B cell (primary cell): ENCODE results near the gene DDB1. TPM values are rescaled to one million over a fixed set of nuclear protein-coding genes. Genes with fewer than 3 reads are reported as not detected.

Experiments used
- ATAC-seq: fragments of 200-7000 bp; cut with Tn5 transposase; one replicate; pipeline ENCODE4 v1.10.0; 2021; ENCODE audit warnings: low read depth, mild to moderate bottlenecking, moderate number of reproducible peaks, moderate library complexity
- CTCF ChIA-PET: fragments of 350-600 bp; sonication (Branson Sonifier 250); formaldehyde crosslinking; loops from one replicate; lab custom pipeline; 2021; ENCODE audit warnings: antibody characterized with exemption, inconsistent platforms; lab: Charles Lee
- POLR2A ChIA-PET: fragments of 350-600 bp; sonication (Branson Sonifier 250); formaldehyde crosslinking; loops from one replicate; lab custom pipeline; 2021; ENCODE audit warnings: antibody characterized with exemption; lab: Charles Lee
- DNase-seq: peaks from one replicate; pipeline ENCODE4 v3.0.0; 2013
- H2AFZ ChIP-seq: 2 replicates; pipeline ENCODE4 v1.6.1; 2012; ENCODE audit warnings: mild to moderate bottlenecking, low read depth, low read length; ENCODE audit not compliant: insufficient read depth, poor library complexity, severe bottlenecking
- H3K27ac ChIP-seq, 2 donors: 1 replicate in 1 of 2; 2 replicates in 1 of 2; pipeline ENCODE4 v1.5.1; 2012 to 2013; ENCODE audit warnings: low read length in 2 of 2, mild to moderate bottlenecking in 2 of 2, moderate library complexity in 1 of 2
- H3K27me3 ChIP-seq, 4 experiments: fragments of 200-600 bp in 1 of 4; sonication (generic) in 1 of 4; replicated peaks in 1 of 4; 1 replicate in 2 of 4; 2 replicates in 2 of 4; pipeline versions ENCODE4 v1.6.1 to v1.7.0; 2013 to 2016; ENCODE audit warnings: low read length in 3 of 4, mild to moderate bottlenecking in 2 of 4, mixed read lengths in 1 of 4, moderate library complexity in 1 of 4; ENCODE audit not compliant: insufficient read depth in 4 of 4, control insufficient read depth in 3 of 4; ENCODE audit errors: control extremely low read depth in 1 of 4
- H3K36me3 ChIP-seq, 2 experiments: replicated peaks in 1 of 2; 1 replicate in 1 of 2; 2 replicates in 1 of 2; pipeline versions ENCODE4 v1.6.1 to v1.7.1; 2013; ENCODE audit warnings: low read length in 1 of 2; ENCODE audit not compliant: insufficient read depth in 2 of 2, control insufficient read depth in 1 of 2; ENCODE audit errors: control extremely low read depth in 1 of 2, extremely low read depth in 1 of 2
- H3K4me1 ChIP-seq, 2 donors: fragments of 200-600 bp in 1 of 2; sonication (generic) in 1 of 2; 1 replicate in 1 of 2; 2 replicates in 1 of 2; pipeline versions ENCODE4 v1.5.1 to v1.6.1; 2013 to 2017; ENCODE audit warnings: low read length in 2 of 2; ENCODE audit not compliant: control insufficient read depth in 2 of 2, insufficient read depth in 2 of 2
- H3K4me2 ChIP-seq: replicated peaks from 2 replicates; pipeline ENCODE3; 2012; ENCODE audit warnings: mild to moderate bottlenecking, low read depth, low read length; ENCODE audit not compliant: poor library complexity, severe bottlenecking
- H3K4me3 ChIP-seq, 5 experiments: fragments of 200-600 bp in 1 of 5; sonication (generic) in 1 of 5; 1 replicate in 3 of 5; 2 replicates in 2 of 5; pipeline versions ENCODE4 v1.5.1 to v1.7.0; 2011 to 2016; ENCODE audit warnings: low read length in 4 of 5, mild to moderate bottlenecking in 4 of 5, low read depth in 2 of 5, control low read depth in 1 of 5, moderate library complexity in 1 of 5; ENCODE audit not compliant: insufficient read depth in 1 of 5; ENCODE audit errors: control extremely low read depth in 1 of 5, extremely low read depth in 1 of 5
- H3K79me2 ChIP-seq: fragments of 200-600 bp; sonication (generic); one replicate; pipeline ENCODE4 v1.6.0; 2016; ENCODE audit warnings: low read length; ENCODE audit not compliant: control insufficient read depth, insufficient read depth
- H3K9ac ChIP-seq: fragments of 200-600 bp; sonication (generic); 2 replicates; pipeline ENCODE4 v1.6.1; 2017; ENCODE audit warnings: mild to moderate bottlenecking, low read length, moderate library complexity
- H3K9me3 ChIP-seq, 3 donors: one replicate each; pipeline versions ENCODE4 v1.6.1 to v1.7.1; 2013; ENCODE audit warnings: low read length in 2 of 3; ENCODE audit not compliant: control insufficient read depth in 2 of 3, insufficient read depth in 1 of 3; ENCODE audit errors: control extremely low read depth in 1 of 3
- H4K20me1 ChIP-seq: 2 replicates; pipeline ENCODE4 v1.6.0; 2012; ENCODE audit warnings: mild to moderate bottlenecking, low read length; ENCODE audit not compliant: insufficient read depth, control insufficient read depth, poor library complexity, severe bottlenecking
- H3K27ac Mint-ChIP-seq: one replicate; pipeline ENCODE4 v1.8.0; 2021; ENCODE audit warnings: mixed read lengths
- H3K27me3 Mint-ChIP-seq: one replicate; pipeline ENCODE4 v1.8.0; 2021; ENCODE audit warnings: mixed read lengths
- H3K4me1 Mint-ChIP-seq: one replicate; pipeline ENCODE4 v1.8.0; 2021; ENCODE audit warnings: mixed read lengths
- H3K4me3 Mint-ChIP-seq: one replicate; pipeline ENCODE4 v1.8.0; 2021; ENCODE audit warnings: mixed read lengths
- H3K9me3 Mint-ChIP-seq: one replicate; pipeline ENCODE4 v1.8.0; 2022; ENCODE audit warnings: mixed read lengths; ENCODE audit not compliant: insufficient read depth
- EZH2 ChIP-seq: IDR thresholded peaks from 2 replicates; pipeline ENCODE4 v1.6.1; 2012; ENCODE audit warnings: borderline replicate concordance, low read depth, mild to moderate bottlenecking, moderate library complexity, low read length; ENCODE audit not compliant: insufficient read depth, poor library complexity, severe bottlenecking
- WGBS: methylation state at CpG from one replicate; pipeline ENCODE4 v1.1.5; 2013; ENCODE audit warnings: missing lambda C conversion rate; ENCODE audit not compliant: insufficient coverage; 5-methylcytosine and 5-hydroxymethylcytosine counted together
- intact Hi-C: fragments of 100-400 bp; cut with micrococcal nuclease; formaldehyde crosslinking; loops from one replicate; pipeline ENCODE4 v1.10.0; 2022
- polyA plus RNA-seq: library from polyadenylated mRNA; depleted of rRNA; stranded (reverse); fragments of >200 nt; gene quantifications from 2 replicates; pipeline ENCODE4 v1.2.3, GENCODE V29; 2012
- total RNA-seq, 2 donors: library from RNA; stranded (reverse); fragments of 120-200 nt in 1 of 2; gene quantifications; 1 replicate in 1 of 2; 2 replicates in 1 of 2; pipeline versions ENCODE4 v1.2.3 to v1.2.4, GENCODE V29; 2013 to 2022
- TF ChIP-seq, protein P1 (sequence below): fragments of 200-600 bp; IDR thresholded peaks from one replicate; pipeline ENCODE4 v1.8.0; 2022; ENCODE audit warnings: antibody characterized with exemption, mild to moderate bottlenecking

The DDB1 gene
- total and polyA plus RNA-seq, 2 donors (not counting 1 experiment from before 2014, with no cell fraction given): 52.4 to 155 TPM

DNA sequence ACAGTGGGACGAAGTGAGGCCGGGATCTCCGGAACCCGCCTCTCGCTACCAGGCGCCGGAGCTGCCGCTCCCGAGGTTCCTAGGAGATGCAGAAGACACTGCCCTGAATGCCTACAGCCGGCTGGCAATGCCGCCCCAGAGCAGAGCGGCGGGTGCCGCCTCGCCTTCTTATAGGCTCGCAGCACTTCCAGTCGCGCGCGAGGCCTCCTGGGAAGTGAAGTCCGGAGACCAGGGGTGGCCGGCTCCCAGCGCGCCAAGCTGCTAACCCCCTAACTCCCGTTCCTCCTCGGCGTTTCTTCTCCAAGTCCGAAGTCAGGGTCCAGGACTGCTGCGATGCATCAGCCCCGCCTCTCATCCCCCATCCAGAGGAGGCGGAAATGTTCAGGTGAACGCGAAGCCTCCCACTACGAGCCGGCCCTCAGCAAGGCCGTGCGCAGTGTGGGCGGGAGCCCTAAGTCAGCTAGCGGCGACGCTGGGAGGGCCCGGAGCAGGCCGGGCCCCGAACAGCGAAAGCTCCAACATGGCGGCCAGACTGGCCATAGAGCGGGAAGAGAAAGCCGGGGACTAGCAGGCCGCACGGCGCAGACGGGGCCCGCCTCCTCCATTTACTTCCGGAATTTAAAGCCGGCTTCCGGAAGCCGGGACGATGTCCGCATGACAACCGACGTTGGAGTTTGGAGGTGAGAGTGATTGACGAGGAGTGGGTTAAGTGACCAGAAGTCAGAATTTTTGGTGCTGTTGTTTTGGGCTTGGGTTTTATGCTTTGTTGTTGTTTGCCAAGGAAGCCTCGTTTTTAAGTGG is 29.0 kb upstream of the DDB1 start, which contains the start of the genes CYB561A3 and TMEM138:
Gene CYB561A3 (minus strand): TSS at position 142 of the 801 bp plus-strand sequence. CDS start 5,169 bp downstream, outside the sequence.
Gene TMEM138 (plus strand): TSS at position 634 of the 801 bp plus-strand sequence. CDS start 2,017 bp downstream, outside the sequence.
- peaks cover 53% of the 10 kb centered on the region for H3K4me1 Mint-ChIP-seq
- peaks cover 64% of the 10 kb centered on the region for H3K79me2 ChIP-seq

More for the DNA sequence above, 29.0 kb upstream of the DDB1 start, which contains the start of the genes CYB561A3 and TMEM138:
- Histone ChIP-seq H3K4me1 (peaks cover 43 to 49% of the 10 kb centered on the region in 2 donors), H3K4me3 (peak within 1 kb of the TSS; percentile 86 to 99 (median 97)), H4K20me1 (peaks cover 13% of the 10 kb centered on the region), H3K4me2 (peak within 1 kb of the TSS; percentile 86), H3K9ac (peak within 1 kb of the TSS; percentile 95), H3K9me3 (no peaks in the 10 kb centered on the region), H3K27me3 (no peaks in the 10 kb centered on the region), H3K36me3 (peaks cover 0 to 25% of the 10 kb centered on the region in 2 experiments), H3K27ac (peak within 1 kb of the TSS; percentile 93), H2AFZ (peak within 1 kb of the TSS; percentile 97)
- Mint-ChIP-seq H3K4me3 (peak within 1 kb of the TSS; percentile 99), H3K9me3 (no peaks in the 10 kb centered on the region), H3K27ac (peak within 1 kb of the TSS; percentile 98), H3K27me3 (no peaks in the 10 kb centered on the region)
- intact Hi-C loops: loop anchor here (1.0 kb wide), 2 partner anchors 26 to 68 kb away; partner anchors contain the start of gene SDHAF2
- ChIA-PET CTCF (interaction anchor here (0.9 to 20.9 kb wide), 8 partner anchors 8 to 447 kb away, joined by 3 to 436 read pairs (median 6); partner anchors contain the start of genes DDB1, TKFC and TMEM216), POLR2A (interaction anchor here (0.6 to 3.2 kb wide), 16 partner anchors 8 to 371 kb away, joined by 3 to 24 read pairs (median 4); partner anchors contain the start of genes CPSF7, DDB1, SDHAF2 and TKFC)
- no peak for TF ChIP-seq EZH2
- TF ChIP-seq, protein P1, sequence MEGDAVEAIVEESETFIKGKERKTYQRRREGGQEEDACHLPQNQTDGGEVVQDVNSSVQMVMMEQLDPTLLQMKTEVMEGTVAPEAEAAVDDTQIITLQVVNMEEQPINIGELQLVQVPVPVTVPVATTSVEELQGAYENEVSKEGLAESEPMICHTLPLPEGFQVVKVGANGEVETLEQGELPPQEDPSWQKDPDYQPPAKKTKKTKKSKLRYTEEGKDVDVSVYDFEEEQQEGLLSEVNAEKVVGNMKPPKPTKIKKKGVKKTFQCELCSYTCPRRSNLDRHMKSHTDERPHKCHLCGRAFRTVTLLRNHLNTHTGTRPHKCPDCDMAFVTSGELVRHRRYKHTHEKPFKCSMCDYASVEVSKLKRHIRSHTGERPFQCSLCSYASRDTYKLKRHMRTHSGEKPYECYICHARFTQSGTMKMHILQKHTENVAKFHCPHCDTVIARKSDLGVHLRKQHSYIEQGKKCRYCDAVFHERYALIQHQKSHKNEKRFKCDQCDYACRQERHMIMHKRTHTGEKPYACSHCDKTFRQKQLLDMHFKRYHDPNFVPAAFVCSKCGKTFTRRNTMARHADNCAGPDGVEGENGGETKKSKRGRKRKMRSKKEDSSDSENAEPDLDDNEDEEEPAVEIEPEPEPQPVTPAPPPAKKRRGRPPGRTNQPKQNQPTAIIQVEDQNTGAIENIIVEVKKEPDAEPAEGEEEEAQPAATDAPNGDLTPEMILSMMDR: no peak
- peak; percentile 94 for DNase-seq
- WGBS: 0% methylated on average over 62 of the region's 63 CpGs
- ATAC-seq: peak; percentile 72
